ENCODE measurements around the gene TMA7B.

GRCh38 chr22:39958009-39958711, 2.0 kb upstream of the TMA7B start:
- TF ChIP-seq CTCF (IDR thresholded peaks at IDR 0.05; ENCODE audit: low read depth, low read length, poor library complexity, severe bottlenecking) (no peak), EZH2phosphoT487 (IDR thresholded peaks at IDR 0.05; ENCODE audit: borderline replicate concordance, low read length) (no peak)
